H1 (cell line): ENCODE measurements around the gene RFNG. TPM values are rescaled to one million over a fixed set of nuclear protein-coding genes. Genes with fewer than 3 reads are reported as not detected.

Source experiments
- CTCF ChIA-PET: fragments of 300-600 bp; sonication (Branson Sonifier 250); formaldehyde crosslinking; loops from one replicate; lab custom pipeline; 2021; ENCODE audit not compliant: partially characterized antibody; lab: Charles Lee
- POLR2A ChIA-PET: fragments of 300-600 bp; sonication (Branson Sonifier 250); formaldehyde crosslinking; loops from one replicate; lab custom pipeline; 2021; ENCODE audit warnings: inconsistent platforms; ENCODE audit not compliant: partially characterized antibody; lab: Charles Lee
- DNase-seq, 2 experiments: peaks; one replicate each; pipeline versions ENCODE4 v3.0.0 to v3.0.0-alpha.2; 2010 to 2022; ENCODE audit warnings: low spot score in 2 of 2, low read depth in 1 of 2, mixed read lengths in 1 of 2
- FAIRE-seq: peaks from 2 replicates; lab custom pipeline; 2011; peaks lifted over from hg19 to GRCh38; lab: Jason Lieb, UNC
- H2AFZ ChIP-seq: 2 replicates; pipeline ENCODE4 v1.8.1; 2012; ENCODE audit warnings: low read length, inconsistent platforms
- H2AK5ac ChIP-seq: 2 replicates; pipeline ENCODE4 v1.6.1; 2013; ENCODE audit warnings: low read depth, low read length
- H2BK120ac ChIP-seq: replicated peaks from 2 replicates; pipeline ENCODE3; 2013; ENCODE audit warnings: low read depth, low read length, inconsistent platforms
- H2BK12ac ChIP-seq: 2 replicates; pipeline ENCODE4 v1.6.1; 2013; ENCODE audit warnings: low read depth, low read length
- H2BK15ac ChIP-seq: 2 replicates; pipeline ENCODE4 v1.6.1; 2013; ENCODE audit warnings: low read length
- H2BK20ac ChIP-seq: 2 replicates; pipeline ENCODE4 v1.6.1; 2013; ENCODE audit warnings: low read length
- H2BK5ac ChIP-seq: 2 replicates; pipeline ENCODE4 v1.6.1; 2013; ENCODE audit warnings: low read depth, low read length
- H3K14ac ChIP-seq: 2 replicates; pipeline ENCODE4 v1.6.1; 2013; ENCODE audit warnings: inconsistent platforms; ENCODE audit not compliant: insufficient read length
- H3K18ac ChIP-seq: 2 replicates; pipeline ENCODE4 v1.6.1; 2013; ENCODE audit warnings: low read length; ENCODE audit errors: extremely low read depth
- H3K23ac ChIP-seq: 2 replicates; pipeline ENCODE4 v1.6.1; 2013; ENCODE audit warnings: inconsistent platforms; ENCODE audit not compliant: insufficient read length
- H3K23me2 ChIP-seq: 2 replicates; pipeline ENCODE4 v1.6.1; 2013; ENCODE audit warnings: low read depth, low read length
- H3K27ac ChIP-seq: 2 replicates; pipeline ENCODE4 v1.6.1; 2011; ENCODE audit warnings: low read depth, low read length, inconsistent platforms
- H3K27me3 ChIP-seq, 4 experiments: replicated peaks in 1 of 4; 1 replicate in 1 of 4; 2 replicates in 3 of 4; pipeline versions ENCODE4 v1.6.1 to v1.8.1; 2011 to 2013; ENCODE audit warnings: low read length in 3 of 4, mild to moderate bottlenecking in 3 of 4, inconsistent platforms in 2 of 4, mixed read lengths in 2 of 4, moderate library complexity in 1 of 4; ENCODE audit not compliant: control insufficient read depth in 3 of 4, insufficient read depth in 3 of 4; ENCODE audit errors: extremely low read depth in 1 of 4
- H3K36me3 ChIP-seq, 4 experiments: 2 replicates each; pipeline versions ENCODE4 v1.6.1 to v1.8.1; 2011 to 2013; ENCODE audit warnings: mild to moderate bottlenecking in 4 of 4, low read length in 3 of 4, moderate library complexity in 2 of 4, control low read depth in 1 of 4, inconsistent platforms in 1 of 4; ENCODE audit not compliant: insufficient read depth in 4 of 4, control insufficient read depth in 2 of 4
- H3K4ac ChIP-seq: replicated peaks from 2 replicates; pipeline ENCODE3; 2013; ENCODE audit warnings: low read length, low read depth, mixed read lengths, inconsistent platforms; ENCODE audit not compliant: insufficient read length
- H3K4me1 ChIP-seq, 4 experiments: replicated peaks in 1 of 4; 1 replicate in 1 of 4; 2 replicates in 3 of 4; pipeline versions ENCODE4 v1.6.1 to v1.8.1; 2011 to 2013; ENCODE audit warnings: low read length in 3 of 4, inconsistent platforms in 2 of 4, mixed read lengths in 1 of 4; ENCODE audit not compliant: insufficient read depth in 4 of 4, control insufficient read depth in 3 of 4
- H3K4me2 ChIP-seq, 2 experiments: 2 replicates each; pipeline versions ENCODE4 v1.6.1 to v1.8.1; 2011 to 2013; ENCODE audit warnings: low read depth in 2 of 2, low read length in 2 of 2, control low read depth in 1 of 2, inconsistent platforms in 1 of 2, mild to moderate bottlenecking in 1 of 2; ENCODE audit not compliant: insufficient read depth in 1 of 2
- H3K4me3 ChIP-seq, 4 experiments: fragments of 200-600, 300-600 bp in 1 of 4; sonication (generic), shearing (Covaris generic), sonication (Bioruptor Twin) in 1 of 4; 2 replicates each; pipeline versions ENCODE4 v1.5.1 to v1.8.1; 2011 to 2016; ENCODE audit warnings: low read length in 4 of 4, low read depth in 3 of 4, control low read depth in 2 of 4, inconsistent platforms in 2 of 4, mild to moderate bottlenecking in 2 of 4, mixed read lengths in 1 of 4, moderate library complexity in 1 of 4; ENCODE audit not compliant: insufficient read depth in 2 of 4; ENCODE audit errors: extremely low read depth in 1 of 4
- H3K56ac ChIP-seq: replicated peaks from 2 replicates; pipeline ENCODE3; 2013; ENCODE audit warnings: low read depth, mild to moderate bottlenecking, mixed read lengths, low read length, inconsistent platforms; ENCODE audit not compliant: insufficient read length
- H3K79me1 ChIP-seq: 2 replicates; pipeline ENCODE4 v1.6.1; 2013; ENCODE audit warnings: low read depth, low read length, control low read depth
- H3K79me2 ChIP-seq, 2 experiments: 2 replicates each; pipeline versions ENCODE4 v1.6.1 to v1.8.1; 2012 to 2013; ENCODE audit warnings: low read length in 2 of 2, mild to moderate bottlenecking in 2 of 2, inconsistent platforms in 1 of 2; ENCODE audit not compliant: insufficient read depth in 2 of 2, control insufficient read depth in 1 of 2
- H3K9ac ChIP-seq, 4 experiments: replicated peaks in 1 of 4; 1 replicate in 1 of 4; 2 replicates in 3 of 4; pipeline versions ENCODE4 v1.6.1 to v1.8.1; 2011 to 2013; ENCODE audit warnings: low read depth in 3 of 4, low read length in 3 of 4, control low read depth in 2 of 4, mild to moderate bottlenecking in 2 of 4, moderate library complexity in 2 of 4, inconsistent platforms in 1 of 4; ENCODE audit errors: extremely low read depth in 1 of 4
- H3K9me3 ChIP-seq, 2 experiments: 2 replicates each; pipeline versions ENCODE4 v1.6.1 to v1.8.1; 2012 to 2013; ENCODE audit warnings: mild to moderate bottlenecking in 2 of 2, moderate library complexity in 2 of 2, control low read depth in 1 of 2, inconsistent platforms in 1 of 2, low read depth in 1 of 2, low read length in 1 of 2, mixed read lengths in 1 of 2; ENCODE audit not compliant: insufficient read depth in 2 of 2
- H4K20me1 ChIP-seq, 2 experiments: replicated peaks in 1 of 2; 2 replicates each; pipeline versions ENCODE3 to v1.8.1; 2011 to 2013; ENCODE audit warnings: inconsistent platforms in 2 of 2, low read length in 2 of 2, mild to moderate bottlenecking in 1 of 2; ENCODE audit not compliant: insufficient read depth in 2 of 2, control insufficient read depth in 1 of 2
- H4K5ac ChIP-seq: 2 replicates; pipeline ENCODE4 v1.6.1; 2013; ENCODE audit warnings: low read length, low read depth, mixed read lengths, inconsistent platforms; ENCODE audit not compliant: insufficient read length
- H4K8ac ChIP-seq: 2 replicates; pipeline ENCODE4 v1.8.0; 2013; ENCODE audit warnings: mild to moderate bottlenecking, moderate library complexity, low read length, inconsistent platforms; ENCODE audit not compliant: insufficient read depth; ENCODE audit errors: extremely low read depth
- H4K91ac ChIP-seq: replicated peaks from 2 replicates; pipeline ENCODE3; 2013; ENCODE audit warnings: low read length, mixed read lengths, inconsistent platforms; ENCODE audit not compliant: insufficient read length
- NANOG ChIP-seq: IDR thresholded peaks from 2 replicates; pipeline ENCODE4 v1.6.1; 2011; ENCODE audit warnings: low read length, low read depth, mild to moderate bottlenecking, inconsistent platforms; ENCODE audit not compliant: insufficient read depth, poor library complexity, severe bottlenecking
- WGBS, 2 experiments: shearing (Covaris generic) in 1 of 2; methylation state at CpG; one replicate each; pipeline versions ENCODE4 v1.1.6 to v1.1.7; 2013 to 2015; ENCODE audit warnings: low lambda C conversion rate in 2 of 2, mixed read lengths in 2 of 2, inconsistent platforms in 1 of 2, low coverage in 1 of 2, missing lambda C conversion rate in 1 of 2; ENCODE audit not compliant: insufficient replicate concordance in 2 of 2, insufficient coverage in 1 of 2, insufficient read length in 1 of 2; ENCODE audit errors: extremely low coverage in 1 of 2, missing lambda C conversion rate in 1 of 2; 5-methylcytosine and 5-hydroxymethylcytosine counted together
- polyA plus RNA-seq, 7 experiments: library from polyadenylated mRNA; depleted of rRNA in 3 of 7; stranded (reverse) in 5 of 7; unstranded in 2 of 7; fragments of >200 nt in 5 of 7; fragments of 200-250 nt in 2 of 7; gene quantifications; 1 replicate in 5 of 7; 2 replicates in 1 of 7; 4 replicates in 1 of 7; pipeline versions ENCODE4 v1.2.1 to v1.2.3, GENCODE V29; 2011 to 2013; ENCODE audit warnings: missing spikeins in 2 of 7, mixed read lengths in 2 of 7
- total RNA-seq: library from RNA; stranded (reverse); fragmentation: NEBNext Ultra II Directional; extraction: Animal tissue kit (Norgen Biotek cat#: 25700); gene quantifications from 2 replicates; pipeline ENCODE4 v1.2.1, GENCODE V29; 2021

The RFNG gene
- total and polyA plus RNA-seq, 2 of the 8 experiments (the other 6 are each of a cell fraction or from before 2014, with no cell fraction given): 26.7 to 28.4 TPM

GRCh38 chr17:82035956-82036633 lies 15.5 kb downstream of the RFNG start:
- Histone ChIP-seq H3K56ac (no peak overlapping the region), H3K23ac (no peak overlapping the region), H2AK5ac (no peak overlapping the region), H4K8ac (no peak overlapping the region), H2BK5ac (no peak overlapping the region), H3K9ac (no peak overlapping the region), H3K36me3 (no peaks in the 10 kb centered on the region; a peak in 1 of 8 replicates), H3K79me1 (peaks cover 3% of the 10 kb centered on the region; the same call in 1 of the 2 replicates), H3K27me3 (no peaks in the 10 kb centered on the region; a peak in 1 of 7 replicates), H2AFZ (no peak overlapping the region), H3K23me2 (peaks cover 13% of the 10 kb centered on the region; the same call in 1 of the 2 replicates), H3K9me3 (no peaks in the 10 kb centered on the region), H2BK120ac (no peak overlapping the region), H3K18ac (no peak overlapping the region), H2BK20ac (no peak overlapping the region), H3K14ac (no peak overlapping the region), H3K4ac (no peak overlapping the region), H3K27ac (no peak overlapping the region), H4K5ac (no peak overlapping the region), H4K20me1 (peaks cover 2 to 8% of the 10 kb centered on the region in 2 experiments), H2BK12ac (no peak overlapping the region), H3K79me2 (peaks cover 0 to 2% of the 10 kb centered on the region in 2 experiments; a peak in 1 of 4 replicates), H2BK15ac (no peak overlapping the region), H4K91ac (no peak overlapping the region), H3K4me3 (peak overlapping the region in 2 of 4 experiments; percentile 49 to 77; a peak in 5 of 8 replicates), H3K4me1 (peaks cover 3 to 11% (median 6%) of the 10 kb centered on the region in 4 experiments; a peak in 6 of 7 replicates), H3K4me2 (peak overlapping the region; percentile 73 to 90)
- DNase-seq: no peak
- POLR2A ChIA-PET: interaction anchor here (0.8 to 1.8 kb wide), 10 partner anchors 16 to 193 kb away, joined by 3 to 8 read pairs (median 4); no protein-coding TSS in a partner anchor
- no peak for FAIRE-seq
- WGBS, 2 experiments: 89% methylated on average over 20 of the region's 20 CpGs; no CpG with 5 or more reads in 1 of the 2 experiments
- CTCF ChIA-PET: interaction anchor here (0.6 to 1.9 kb wide), 13 partner anchors 14 to 169 kb away, joined by 3 to 11 read pairs (median 3); partner anchors contain the start of genes CENPX, GPS1, NOTUM and RFNG
- no peak for TF ChIP-seq NANOG
